ENCODE measurements around the gene COPRS. TPM values are rescaled to one million over a fixed set of nuclear protein-coding genes. Genes with fewer than 3 reads are reported as not detected.

The COPRS gene
- total and polyA plus RNA-seq, 2 donors from 2014 or later: 34.3 to 124 TPM

DNA sequence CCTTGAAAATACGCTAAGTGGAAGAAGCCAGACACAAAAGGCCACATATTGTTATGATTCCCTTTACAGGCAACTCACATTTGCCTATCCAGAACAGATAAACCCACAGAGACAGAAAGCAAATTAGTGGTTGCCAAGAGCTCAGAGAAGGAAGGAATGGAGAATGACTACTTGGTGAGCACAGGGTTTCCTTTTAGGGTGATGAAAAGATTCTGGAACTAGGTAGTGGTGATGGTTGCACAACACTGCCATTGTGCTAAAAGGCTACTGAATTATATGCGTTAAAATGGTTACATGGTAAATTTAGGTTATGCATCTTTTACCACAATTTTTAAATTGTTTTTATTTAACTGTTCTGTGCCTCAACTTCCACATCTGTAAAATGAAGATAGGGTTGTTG lies 4.4 kb downstream of the COPRS start:
- DNase-seq (no peak), FAIRE-seq (no peak)
- H3K27me3 ChIP-seq (ENCODE audit: control insufficient read depth, insufficient read depth, low read length): no peaks in the 10 kb centered on the region
- no peak overlapping the region for H3K9ac ChIP-seq (ENCODE audit: low read length in 3 of 3)
- peaks cover 0 to 17% (median 10%) of the 10 kb centered on the region in 3 donors for H3K4me1 ChIP-seq (ENCODE audit: control insufficient read depth in 2 of 3, insufficient read depth in 2 of 3, low read depth in 1 of 3, low read length in 3 of 3)
- H3K4me3 ChIP-seq (ENCODE audit: low read length in 3 of 3): no peak overlapping the region
- peaks cover 0 to 17% (median 4%) of the 10 kb centered on the region in 3 donors for H3K36me3 ChIP-seq (ENCODE audit: control insufficient read depth in 2 of 3, insufficient read depth in 3 of 3, low read length in 3 of 3)
- intact Hi-C loops (cut with DNase I): no loop called here
- no peaks in the 10 kb centered on the region for H3K9me3 ChIP-seq (ENCODE audit: control insufficient read depth in 2 of 3, insufficient read depth in 1 of 3, low read length in 3 of 3)
- no peak overlapping the region for H3K27ac ChIP-seq (ENCODE audit: low read depth in 2 of 2, low read length in 2 of 2)
- TF ChIP-seq, protein P1, sequence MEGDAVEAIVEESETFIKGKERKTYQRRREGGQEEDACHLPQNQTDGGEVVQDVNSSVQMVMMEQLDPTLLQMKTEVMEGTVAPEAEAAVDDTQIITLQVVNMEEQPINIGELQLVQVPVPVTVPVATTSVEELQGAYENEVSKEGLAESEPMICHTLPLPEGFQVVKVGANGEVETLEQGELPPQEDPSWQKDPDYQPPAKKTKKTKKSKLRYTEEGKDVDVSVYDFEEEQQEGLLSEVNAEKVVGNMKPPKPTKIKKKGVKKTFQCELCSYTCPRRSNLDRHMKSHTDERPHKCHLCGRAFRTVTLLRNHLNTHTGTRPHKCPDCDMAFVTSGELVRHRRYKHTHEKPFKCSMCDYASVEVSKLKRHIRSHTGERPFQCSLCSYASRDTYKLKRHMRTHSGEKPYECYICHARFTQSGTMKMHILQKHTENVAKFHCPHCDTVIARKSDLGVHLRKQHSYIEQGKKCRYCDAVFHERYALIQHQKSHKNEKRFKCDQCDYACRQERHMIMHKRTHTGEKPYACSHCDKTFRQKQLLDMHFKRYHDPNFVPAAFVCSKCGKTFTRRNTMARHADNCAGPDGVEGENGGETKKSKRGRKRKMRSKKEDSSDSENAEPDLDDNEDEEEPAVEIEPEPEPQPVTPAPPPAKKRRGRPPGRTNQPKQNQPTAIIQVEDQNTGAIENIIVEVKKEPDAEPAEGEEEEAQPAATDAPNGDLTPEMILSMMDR (IDR thresholded peaks at IDR 0.05; ENCODE audit: borderline replicate concordance, extremely low read depth, insufficient read depth): no peak

DNA sequence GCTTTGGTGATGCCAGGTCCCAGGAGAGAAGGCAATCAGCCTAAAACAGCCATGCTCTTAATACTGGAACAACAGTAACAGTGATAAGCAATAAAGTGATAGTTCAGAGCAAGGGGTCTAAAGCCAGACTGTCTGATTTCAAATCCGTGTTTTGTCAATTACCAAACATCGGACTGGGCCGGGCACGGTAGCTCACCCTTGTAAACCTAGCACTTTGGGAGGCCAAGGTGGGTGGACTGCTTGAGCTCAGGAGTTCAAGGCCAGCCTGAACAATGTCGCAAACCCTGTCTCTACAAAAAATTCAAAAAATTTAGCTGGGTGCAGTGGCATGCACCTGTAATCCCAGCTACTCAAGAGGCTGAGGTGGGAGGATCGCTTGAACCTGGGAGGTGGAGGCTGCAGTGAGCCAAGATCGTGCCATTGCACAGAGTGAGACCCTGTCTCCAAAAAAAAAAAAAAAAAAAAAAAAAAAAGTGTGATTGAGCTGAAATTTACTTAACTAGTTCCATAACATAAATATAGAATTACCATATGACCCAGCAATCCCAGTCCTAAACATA lies 5.1 kb downstream of the COPRS start:
- DNase-seq: no peak
- no peak for FAIRE-seq
- intact Hi-C loops (cut with DNase I): no loop called here
- H3K27ac ChIP-seq (ENCODE audit: low read depth in 2 of 2, low read length in 2 of 2): no peak overlapping the region
- H3K4me1 ChIP-seq (ENCODE audit: control insufficient read depth in 2 of 3, insufficient read depth in 2 of 3, low read depth in 1 of 3, low read length in 3 of 3): peaks cover 0 to 13% (median 10%) of the 10 kb centered on the region in 3 donors
- H3K9ac ChIP-seq (ENCODE audit: low read length in 3 of 3): no peak overlapping the region
- TF ChIP-seq, protein P1 (IDR thresholded peaks at IDR 0.05; ENCODE audit: borderline replicate concordance, extremely low read depth, insufficient read depth): no peak
- no peaks in the 10 kb centered on the region for H3K27me3 ChIP-seq (ENCODE audit: control insufficient read depth, insufficient read depth, low read length)
- no peaks in the 10 kb centered on the region for H3K9me3 ChIP-seq (ENCODE audit: control insufficient read depth in 2 of 3, insufficient read depth in 1 of 3, low read length in 3 of 3)
- no peak overlapping the region for H3K4me3 ChIP-seq (ENCODE audit: low read length in 3 of 3)
- peaks cover 0 to 17% (median 4%) of the 10 kb centered on the region in 3 donors for H3K36me3 ChIP-seq (ENCODE audit: control insufficient read depth in 2 of 3, insufficient read depth in 3 of 3, low read length in 3 of 3)

DNA sequence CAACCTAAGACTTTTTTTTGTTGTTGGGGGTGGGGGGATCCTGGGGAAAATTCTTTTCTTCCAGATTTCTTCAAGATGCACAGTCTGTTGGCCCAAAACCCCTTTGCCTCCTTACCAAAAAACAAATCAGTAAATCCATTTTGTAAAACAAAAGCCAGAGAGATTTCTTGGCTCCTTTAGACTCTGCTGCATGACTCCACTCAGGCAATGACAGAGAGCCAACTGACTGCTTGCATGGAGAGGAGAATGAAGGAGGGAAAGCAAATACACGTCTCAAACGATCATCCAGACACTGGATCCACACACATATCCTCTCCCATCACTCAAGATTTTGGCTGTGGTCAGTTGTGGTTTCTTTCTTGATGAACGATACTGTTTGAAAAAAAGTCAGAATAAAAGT lies 13.8 kb downstream of the COPRS start:
- Histone ChIP-seq H3K4me1 (ENCODE audit: control insufficient read depth in 2 of 3, insufficient read depth in 2 of 3, low read depth in 1 of 3, low read length in 3 of 3) (peaks cover 0 to 14% (median 11%) of the 10 kb centered on the region in 3 donors), H3K4me3 (ENCODE audit: low read length in 3 of 3) (no peak overlapping the region), H3K36me3 (ENCODE audit: control insufficient read depth in 2 of 3, insufficient read depth in 3 of 3, low read length in 3 of 3) (no peaks in the 10 kb centered on the region), H3K9me3 (ENCODE audit: control insufficient read depth in 2 of 3, insufficient read depth in 1 of 3, low read length in 3 of 3) (no peaks in the 10 kb centered on the region), H3K9ac (ENCODE audit: low read length in 3 of 3) (no peak overlapping the region), H3K27me3 (ENCODE audit: control insufficient read depth, insufficient read depth, low read length) (no peaks in the 10 kb centered on the region), H3K27ac (ENCODE audit: low read depth in 2 of 2, low read length in 2 of 2) (no peak overlapping the region)
- DNase-seq (no peak), FAIRE-seq (no peak)
- TF ChIP-seq, protein P1 (IDR thresholded peaks at IDR 0.05; ENCODE audit: borderline replicate concordance, extremely low read depth, insufficient read depth): no peak
- intact Hi-C loops (cut with DNase I): loop anchor here (10.0 kb wide), 1 partner anchor 410 kb away; no protein-coding TSS in a partner anchor
